Esophagus squamous epithelium (tissue), 5 donors: ENCODE results near the gene ORC4. TPM values are rescaled to one million over a fixed set of nuclear protein-coding genes. Genes with fewer than 3 reads are reported as not detected.
"Not testable (repeated sequence)": the region's sequence is repeated elsewhere in the genome, so short reads cannot be mapped to it uniquely, and the experiment has no call there.

Source experiments
- DNase-seq: peaks from one replicate; lab custom pipeline; 2025; lab: John Stamatoyannopoulos, UW
- H3K27ac ChIP-seq, 4 donors: fragments of 200-600 bp; sonication (generic); one replicate each; pipeline ENCODE4 v1.5.1; 2016 to 2019; ENCODE audit warnings: mild to moderate bottlenecking in 1 of 4
- H3K27me3 ChIP-seq, 4 donors: fragments of 200-600 bp; sonication (generic); 1 replicate in 3 of 4; 2 replicates in 1 of 4; pipeline versions ENCODE4 v1.5.1 to v1.6.0; 2017 to 2021; ENCODE audit warnings: antibody characterized with exemption in 1 of 4
- H3K36me3 ChIP-seq, 3 donors: fragments of 200-600 bp; sonication (generic); one replicate each; pipeline ENCODE4 v1.5.1; 2016 to 2019
- H3K4me1 ChIP-seq, 3 donors: fragments of 200-600 bp; sonication (generic); one replicate each; pipeline ENCODE4 v1.5.1; 2017 to 2019
- H3K4me3 ChIP-seq, 4 donors: fragments of 200-600 bp; sonication (generic); 1 replicate in 3 of 4; 2 replicates in 1 of 4; pipeline ENCODE4 v1.5.1; 2016 to 2019; ENCODE audit warnings: mild to moderate bottlenecking in 2 of 4, moderate library complexity in 1 of 4
- H3K9me3 ChIP-seq, 3 donors: fragments of 200-600 bp; sonication (generic); one replicate each; pipeline ENCODE4 v1.5.1; 2016 to 2019
- POLR2A ChIP-seq, 4 donors: fragments of 450-650 bp; IDR thresholded peaks; one replicate each; pipeline ENCODE4 v1.6.1; 2017; ENCODE audit warnings: antibody characterized with exemption in 4 of 4, mild to moderate bottlenecking in 4 of 4, moderate library complexity in 3 of 4
- WGBS, 2 donors: methylation state at CpG; one replicate each; pipeline ENCODE4 v1.1.5; 2018; 5-methylcytosine and 5-hydroxymethylcytosine counted together
- intact Hi-C: fragments of 100-400 bp; cut with DNase I; formaldehyde crosslinking; loops from one replicate; pipeline ENCODE4 v1.15.0; 2022
- total RNA-seq, 4 donors: library from RNA; depleted of rRNA; stranded (reverse); fragments of >200 nt; gene quantifications; one replicate each; pipeline ENCODE4 v1.1.0, GENCODE V29; 2016
- TF ChIP-seq, protein P1 (sequence below), 6 experiments: fragments of 450-650 bp in 4 of 6; fragments of 200-600 bp in 2 of 6; sonication (generic) in 2 of 6; IDR thresholded peaks; one replicate each; pipeline ENCODE4 v1.5.1; 2016 to 2019; ENCODE audit warnings: antibody characterized with exemption in 6 of 6, mild to moderate bottlenecking in 4 of 6, moderate library complexity in 4 of 6
- donor health status: DM: yes; HTN: yes; CAD: no.

ORC4 gene
- total RNA-seq, 4 donors from 2014 or later = 33.1 to 52.0 (median 40.0) TPM

DNA sequence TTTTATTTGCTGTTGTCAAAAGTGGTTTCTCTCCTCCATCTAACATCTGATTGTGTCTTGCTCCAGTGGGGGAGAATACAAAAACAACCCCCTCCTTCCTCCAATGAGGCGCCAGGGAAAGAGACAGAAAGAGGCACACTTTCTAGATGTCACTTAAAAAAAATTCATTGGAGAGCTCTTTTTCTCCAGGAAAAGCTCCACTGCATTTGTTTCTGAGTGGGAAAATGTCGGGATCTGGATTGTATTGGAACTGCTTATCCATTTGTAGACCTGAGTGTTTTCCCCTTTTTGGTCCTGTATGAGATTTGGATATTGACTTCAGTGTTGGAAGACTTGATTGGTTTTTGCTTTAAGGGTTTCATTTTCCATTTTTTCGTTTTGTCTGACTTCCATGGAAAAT lies 1.3 kb upstream of the ORC4 start:
- TF ChIP-seq, protein P1, sequence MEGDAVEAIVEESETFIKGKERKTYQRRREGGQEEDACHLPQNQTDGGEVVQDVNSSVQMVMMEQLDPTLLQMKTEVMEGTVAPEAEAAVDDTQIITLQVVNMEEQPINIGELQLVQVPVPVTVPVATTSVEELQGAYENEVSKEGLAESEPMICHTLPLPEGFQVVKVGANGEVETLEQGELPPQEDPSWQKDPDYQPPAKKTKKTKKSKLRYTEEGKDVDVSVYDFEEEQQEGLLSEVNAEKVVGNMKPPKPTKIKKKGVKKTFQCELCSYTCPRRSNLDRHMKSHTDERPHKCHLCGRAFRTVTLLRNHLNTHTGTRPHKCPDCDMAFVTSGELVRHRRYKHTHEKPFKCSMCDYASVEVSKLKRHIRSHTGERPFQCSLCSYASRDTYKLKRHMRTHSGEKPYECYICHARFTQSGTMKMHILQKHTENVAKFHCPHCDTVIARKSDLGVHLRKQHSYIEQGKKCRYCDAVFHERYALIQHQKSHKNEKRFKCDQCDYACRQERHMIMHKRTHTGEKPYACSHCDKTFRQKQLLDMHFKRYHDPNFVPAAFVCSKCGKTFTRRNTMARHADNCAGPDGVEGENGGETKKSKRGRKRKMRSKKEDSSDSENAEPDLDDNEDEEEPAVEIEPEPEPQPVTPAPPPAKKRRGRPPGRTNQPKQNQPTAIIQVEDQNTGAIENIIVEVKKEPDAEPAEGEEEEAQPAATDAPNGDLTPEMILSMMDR (IDR thresholded peaks at IDR 0.05) = no peak
- TF ChIP-seq POLR2A (IDR thresholded peaks at IDR 0.05) = no peak
- H3K36me3 ChIP-seq = no peaks in the 10 kb centered on the region
- H3K27me3 ChIP-seq = no peaks in the 10 kb centered on the region
- H3K27ac ChIP-seq = peak overlapping the region; percentile 92 to 99 (median 96)
- H3K4me1 ChIP-seq = peaks cover 0 to 47% (median 10%) of the 10 kb centered on the region in 3 donors
- H3K4me3 ChIP-seq = peak overlapping the region; percentile 62 to 91 (median 80)
- no peak for DNase-seq
- intact Hi-C loops = no loop called here
- no peaks in the 10 kb centered on the region for H3K9me3 ChIP-seq
- WGBS, 2 donors = 0% methylated on average over 3 of the region's 3 CpGs

DNA sequence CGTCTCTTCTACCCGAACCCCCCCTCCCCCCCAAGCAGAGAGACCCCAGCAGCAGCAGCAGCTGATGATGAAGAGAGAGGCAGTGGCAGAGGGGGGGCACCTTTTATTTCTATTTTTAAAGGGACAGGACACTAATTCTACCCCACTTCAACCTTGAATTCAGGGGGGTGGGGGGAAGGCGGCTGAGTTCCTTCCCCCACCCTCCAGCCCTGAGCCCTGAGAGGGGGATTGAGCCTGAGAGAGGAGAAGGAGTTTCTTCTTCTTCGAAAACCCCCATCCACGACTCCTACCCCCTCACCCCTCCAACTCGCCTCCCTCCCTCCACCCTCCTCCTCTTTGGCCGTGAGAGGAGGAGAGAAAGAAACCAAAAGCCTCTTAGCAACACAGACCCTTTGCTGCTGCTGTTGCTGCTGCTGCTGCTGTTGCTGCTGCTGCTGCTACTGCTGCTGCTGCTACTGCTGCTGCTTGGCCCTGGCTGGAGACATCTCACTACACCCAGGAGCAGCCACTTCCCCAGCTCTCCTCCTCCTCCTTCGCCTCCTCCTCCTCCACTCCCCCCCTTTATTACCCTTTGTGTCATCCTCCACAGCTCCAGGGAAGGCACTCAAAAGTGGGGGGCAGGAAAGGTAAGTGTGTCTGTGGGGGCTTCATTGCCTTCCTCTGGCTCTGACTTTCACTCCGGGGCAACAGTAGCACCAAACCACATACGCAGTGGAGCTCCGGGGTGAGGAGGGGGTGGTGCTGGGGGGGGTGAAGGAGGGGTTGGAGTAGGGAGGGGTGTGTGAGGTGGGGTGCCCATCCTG lies 723 bp upstream of the ORC4 start, which contains the start of gene MBD5:
TSS of gene MBD5 (plus strand) at position 33 of the 803 bp plus-strand sequence.
- Histone ChIP-seq H3K4me1 (peaks cover 0 to 47% (median 10%) of the 10 kb centered on the region in 3 donors), H3K9me3 (no peaks in the 10 kb centered on the region), H3K27ac (peak within 1 kb of the TSS; percentile 92 to 99 (median 96)), H3K36me3 (no peaks in the 10 kb centered on the region), H3K4me3 (peak within 1 kb of the TSS; percentile 62 to 91 (median 80)), H3K27me3 (no peaks in the 10 kb centered on the region)
- intact Hi-C loops = no loop called here
- TF ChIP-seq POLR2A (IDR thresholded peaks at IDR 0.05) = no peak
- TF ChIP-seq, protein P1 (IDR thresholded peaks at IDR 0.05) = no peak
- no peak for DNase-seq
- WGBS, 2 donors = 0% methylated on average over 7 to 8 of the region's 11 CpGs

DNA sequence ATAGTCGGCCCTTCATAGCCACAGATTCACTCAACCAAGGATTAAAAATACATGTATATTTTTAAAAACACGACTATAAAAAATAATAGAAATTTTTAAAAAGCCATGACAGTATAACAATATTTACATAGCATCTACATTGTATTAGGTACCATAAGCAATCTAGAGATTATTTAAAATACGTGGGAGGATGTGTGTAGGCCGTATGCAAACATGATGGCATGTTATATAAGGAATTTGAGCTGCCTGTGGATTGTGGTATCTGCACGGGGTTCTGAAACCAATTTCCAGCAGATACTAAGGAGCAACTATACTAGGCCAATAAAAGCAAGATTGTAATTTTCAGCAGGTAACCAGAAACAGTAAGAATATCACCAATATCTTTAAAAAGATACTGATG lies 5.9 kb downstream of the ORC4 start:
- DNase-seq = no peak
- TF ChIP-seq, protein P1 (IDR thresholded peaks at IDR 0.05) = no peak
- TF ChIP-seq POLR2A (IDR thresholded peaks at IDR 0.05) = no peak
- no peak overlapping the region for H3K27ac ChIP-seq
- no peaks in the 10 kb centered on the region for H3K27me3 ChIP-seq
- no peaks in the 10 kb centered on the region for H3K9me3 ChIP-seq
- H3K4me1 ChIP-seq = peaks cover 0 to 15% (median 4%) of the 10 kb centered on the region in 3 donors
- no peaks in the 10 kb centered on the region for H3K36me3 ChIP-seq
- WGBS, 2 donors = 75 to 83% methylated on average over 5 of the region's 5 CpGs
- intact Hi-C loops = no loop called here
- no peak overlapping the region for H3K4me3 ChIP-seq

DNA sequence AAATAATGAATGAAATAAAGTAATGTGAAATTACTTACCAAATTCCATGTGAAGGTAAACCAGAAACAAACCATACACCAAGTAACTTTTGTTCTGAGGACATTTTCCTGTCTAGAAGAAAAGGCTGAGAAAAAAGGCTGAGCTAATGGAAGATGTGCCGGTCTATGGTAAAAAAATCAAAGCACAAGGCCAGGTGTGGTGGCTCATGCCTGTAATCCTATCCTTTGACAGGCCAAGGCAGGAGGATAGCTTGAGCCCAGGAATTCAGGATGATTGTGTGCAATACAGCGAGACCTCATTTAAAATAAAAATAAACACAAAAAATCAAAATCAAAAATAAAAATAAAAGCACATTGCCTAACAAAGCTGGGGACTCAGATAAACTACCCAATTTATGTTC lies 6.7 kb downstream of the ORC4 start:
- 85 to 97% methylated on average over 2 of the region's 2 CpGs for WGBS, 2 donors
- Histone ChIP-seq H3K9me3 (no peaks in the 10 kb centered on the region), H3K4me3 (no peak overlapping the region), H3K27me3 (no peaks in the 10 kb centered on the region), H3K27ac (no peak overlapping the region), H3K36me3 (no peaks in the 10 kb centered on the region), H3K4me1 (peaks cover 0 to 8% (median 0%) of the 10 kb centered on the region in 3 donors)
- DNase-seq = no peak
- TF ChIP-seq POLR2A (IDR thresholded peaks at IDR 0.05) = no peak
- TF ChIP-seq, protein P1 (IDR thresholded peaks at IDR 0.05) = no peak
- intact Hi-C loops = no loop called here

DNA sequence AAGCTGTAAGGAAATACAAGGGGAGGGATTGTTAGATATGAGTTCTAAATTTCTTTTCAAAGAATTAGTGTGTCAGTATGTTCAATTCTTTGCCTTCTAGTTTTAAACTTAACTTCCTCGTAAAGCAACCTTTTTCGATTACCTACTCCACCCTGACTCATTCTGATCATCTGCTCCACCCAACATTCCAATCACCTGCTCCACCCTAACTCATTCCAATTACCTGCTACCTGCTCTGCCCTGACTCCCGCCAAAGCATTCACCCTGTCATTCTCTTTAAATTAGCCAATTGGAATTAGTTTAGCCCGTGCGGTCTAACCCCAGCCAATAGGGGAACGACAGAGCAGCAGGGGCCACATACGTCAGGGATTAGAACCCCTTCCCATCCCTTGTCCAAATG lies 12.1 kb downstream of the ORC4 start:
- intact Hi-C loops, H3K27me3 ChIP-seq, H3K9me3 ChIP-seq, DNase-seq, H3K27ac ChIP-seq, H3K4me1 ChIP-seq, H3K4me3 ChIP-seq, H3K36me3 ChIP-seq: not testable (repeated sequence)
- WGBS, 2 donors = 90 to 91% methylated on average over 7 of the region's 7 CpGs
